PC-3 (cell line): ENCODE results near the gene SEMA5A.

Source experiments
- CTCF ChIP-seq: fragments of 300-600 bp; sonication (generic); conservative IDR thresholded peaks from 2 replicates; pipeline ENCODE4 v1.5.1; 2017; ENCODE audit warnings: antibody characterized with exemption, low read depth, mild to moderate bottlenecking, low read length
- EZH2 ChIP-seq: fragments of 300-600 bp; sonication (generic); IDR thresholded peaks from one replicate; pipeline ENCODE4 v1.6.1; 2017; ENCODE audit warnings: antibody characterized with exemption, mild to moderate bottlenecking, low read length; ENCODE audit not compliant: unreplicated experiment
- EZH2phosphoT487 ChIP-seq: fragments of 300-600 bp; sonication (generic); IDR thresholded peaks from 2 replicates; pipeline ENCODE4 v1.6.1; 2018; ENCODE audit warnings: mild to moderate bottlenecking, antibody characterized with exemption, low read length, borderline replicate concordance

- TF ChIP-seq CTCF (no peak), EZH2 (no peak), EZH2phosphoT487 (no peak)
Measured at GRCh38 chr5:9415091-9415490, 130.8 kb downstream of the SEMA5A start.
